HG03159 (cell line): Measurements from ENCODE around the gene HSD11B1.
"Not testable (repeated sequence)": the region's sequence is repeated elsewhere in the genome, so short reads cannot be mapped to it uniquely, and the experiment has no call there.

Experiments used
- ATAC-seq: cut with Tn5 transposase; IDR thresholded peaks from one replicate; pipeline ENCODE4 v1.9.1; 2021; ENCODE audit warnings: mild to moderate bottlenecking, moderate library complexity; ENCODE audit not compliant: unreplicated experiment

The HSD11B1 gene

GRCh38 chr1:209689477-209689876 lies 15.2 kb upstream of the HSD11B1 start:
- no peak for ATAC-seq

DNA sequence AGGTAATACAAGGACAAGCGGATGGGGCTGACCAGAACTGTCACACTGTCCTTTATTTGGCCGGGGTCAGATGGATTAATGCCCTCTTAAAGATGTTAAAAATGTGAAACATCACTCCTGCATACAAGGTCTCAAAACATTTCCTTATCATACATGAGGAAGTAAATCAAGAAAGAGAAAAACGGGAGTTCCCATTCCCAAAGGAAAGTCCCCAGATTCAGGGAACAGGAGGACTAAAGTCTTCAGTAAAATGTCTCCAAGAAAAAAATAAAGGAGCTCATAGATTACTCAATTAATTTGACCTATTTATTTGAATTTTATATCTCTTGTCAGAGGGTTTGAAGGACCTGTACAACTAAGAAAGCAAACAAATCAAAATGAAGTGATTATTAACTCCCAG lies 13.4 kb upstream of the HSD11B1 start:
- ATAC-seq: no peak

DNA sequence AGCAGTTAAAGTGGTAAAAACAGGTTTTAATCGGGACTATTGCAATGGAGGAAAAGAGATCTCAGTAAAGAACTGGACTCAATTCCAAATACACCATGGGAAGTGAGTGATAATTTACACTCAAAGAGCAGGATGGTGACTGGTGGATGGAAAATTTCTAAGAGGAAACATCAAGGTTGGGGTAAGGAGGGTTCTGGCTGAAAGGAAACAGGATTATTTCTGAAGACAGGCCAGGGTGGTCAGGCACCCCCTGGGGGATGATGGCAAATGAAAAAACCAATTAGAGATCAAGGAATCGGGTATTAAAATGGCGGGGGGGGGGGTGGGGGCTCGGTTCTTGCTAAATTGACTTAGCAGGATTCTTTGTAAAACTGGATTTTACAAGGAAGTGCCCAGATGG lies 12.3 kb upstream of the HSD11B1 start:
- ATAC-seq: no peak

GRCh38 chr1:209692745-209693504 lies 11.7 kb upstream of the HSD11B1 start:
- ATAC-seq: peak; percentile 75

GRCh38 chr1:209696673-209697072 lies 8.0 kb upstream of the HSD11B1 start:
- ATAC-seq: no peak

DNA sequence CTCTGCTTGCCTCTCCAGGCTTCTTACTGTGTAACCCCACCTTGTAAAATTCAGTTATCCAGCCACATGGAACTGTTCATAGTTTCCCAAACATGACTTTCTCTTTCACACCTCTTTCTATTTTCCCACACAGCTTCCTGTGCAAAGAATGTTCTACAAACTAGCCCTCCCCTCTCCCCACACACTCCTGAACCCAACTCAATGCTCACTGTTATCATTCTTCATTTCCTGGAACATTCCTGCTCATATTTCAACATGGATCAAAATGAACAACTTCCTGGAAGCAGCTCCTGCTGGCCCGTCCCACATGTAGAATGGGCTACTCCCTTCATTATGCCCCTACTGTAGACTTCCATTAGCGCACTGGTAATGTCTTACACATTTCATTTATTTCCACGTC lies 7.5 kb upstream of the HSD11B1 start:
- ATAC-seq: no peak

- ATAC-seq: not testable (repeated sequence)
Measured at GRCh38 chr1:209700686-209701085, 4.0 kb upstream of the HSD11B1 start.

DNA sequence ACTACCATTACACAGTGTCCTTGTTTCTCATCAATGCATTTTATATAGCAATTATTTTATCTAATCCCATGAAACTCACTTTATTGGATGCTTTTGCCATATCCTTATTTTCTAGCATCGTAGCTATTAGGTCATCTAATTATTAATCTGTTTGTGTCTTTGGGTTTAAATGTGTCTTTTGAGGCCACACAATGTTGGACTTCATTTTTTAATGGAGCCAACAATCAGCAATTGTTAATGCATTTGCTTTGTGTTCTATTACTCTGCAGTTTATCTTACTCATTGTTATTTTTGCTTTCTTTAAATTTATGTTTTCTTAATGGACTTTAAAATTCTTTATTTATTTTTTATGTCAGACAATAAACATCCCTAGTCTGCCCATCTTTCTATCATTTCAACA lies 1.8 kb upstream of the HSD11B1 start:
- no peak for ATAC-seq

- no peak for ATAC-seq
Measured at GRCh38 chr1:209703834-209704504, 677 bp upstream of the HSD11B1 start.

- ATAC-seq: no peak
Measured at GRCh38 chr1:209705033-209705598, 470 bp downstream of the HSD11B1 start.

GRCh38 chr1:209706622-209707021 lies 2.0 kb downstream of the HSD11B1 start:
- no peak for ATAC-seq

GRCh38 chr1:209707308-209707707 lies 2.7 kb downstream of the HSD11B1 start:
- ATAC-seq: no peak

GRCh38 chr1:209708297-209708696 lies 3.7 kb downstream of the HSD11B1 start:
- no peak for ATAC-seq

GRCh38 chr1:209710093-209710492 lies 5.4 kb downstream of the HSD11B1 start:
- ATAC-seq: no peak

DNA sequence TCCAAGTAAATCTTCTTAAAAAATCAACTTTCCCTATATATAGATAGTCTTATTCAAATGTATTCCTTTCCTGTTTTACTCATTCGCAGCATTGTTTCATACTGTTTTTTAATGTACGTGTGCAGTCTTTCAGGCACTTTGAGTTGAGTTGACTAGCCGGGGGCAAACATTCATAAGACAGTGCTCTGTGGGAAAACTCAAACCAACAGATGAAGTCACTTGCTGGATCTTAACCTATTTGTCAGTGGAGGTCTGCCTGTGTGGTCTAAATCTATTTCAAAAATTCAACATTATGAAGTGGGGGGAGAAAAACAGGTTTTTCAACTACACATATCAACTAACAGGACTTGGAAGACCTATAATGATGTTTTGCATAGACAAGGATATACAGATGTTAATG lies 6.2 kb downstream of the HSD11B1 start:
- no peak for ATAC-seq

DNA sequence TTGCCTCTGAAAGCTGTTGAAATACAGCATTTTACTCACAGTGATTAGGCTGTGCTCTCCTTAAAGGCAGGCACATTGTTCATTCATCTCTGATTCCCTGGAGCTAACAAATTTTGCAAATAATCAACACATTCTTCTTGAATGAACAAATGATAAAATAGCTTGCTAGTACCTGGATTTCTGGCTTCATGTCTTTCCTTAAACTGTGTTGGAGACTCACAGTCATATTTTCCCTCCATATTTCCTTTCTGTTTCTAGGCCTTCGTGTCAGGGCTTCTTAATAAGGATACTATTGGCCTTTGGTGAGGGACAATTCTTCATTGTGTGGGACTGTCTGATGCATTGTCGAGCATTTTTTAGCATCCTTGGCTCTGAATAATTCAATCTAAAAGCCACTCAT lies 9.7 kb downstream of the HSD11B1 start:
- no peak for ATAC-seq

DNA sequence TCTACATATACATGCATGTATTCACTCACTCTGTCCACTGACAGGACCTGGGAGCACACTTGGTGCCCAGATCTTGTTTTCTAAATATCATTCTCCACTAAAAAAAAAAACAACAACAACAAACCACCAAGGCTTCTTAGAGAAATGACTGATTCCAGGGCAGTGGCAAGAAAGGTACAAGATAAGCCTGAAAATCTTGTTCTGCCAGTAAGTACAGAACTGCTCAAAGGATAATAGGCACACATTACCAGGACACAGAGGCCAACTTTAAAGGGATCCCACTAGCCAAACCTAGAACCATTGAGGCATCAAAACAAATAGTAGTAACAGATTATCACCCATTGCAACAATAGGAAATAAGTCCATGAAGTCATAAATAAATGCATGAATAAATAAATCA lies 10.7 kb downstream of the HSD11B1 start:
- ATAC-seq: no peak

GRCh38 chr1:209717818-209718217 lies 13.2 kb downstream of the HSD11B1 start:
- no peak for ATAC-seq

DNA sequence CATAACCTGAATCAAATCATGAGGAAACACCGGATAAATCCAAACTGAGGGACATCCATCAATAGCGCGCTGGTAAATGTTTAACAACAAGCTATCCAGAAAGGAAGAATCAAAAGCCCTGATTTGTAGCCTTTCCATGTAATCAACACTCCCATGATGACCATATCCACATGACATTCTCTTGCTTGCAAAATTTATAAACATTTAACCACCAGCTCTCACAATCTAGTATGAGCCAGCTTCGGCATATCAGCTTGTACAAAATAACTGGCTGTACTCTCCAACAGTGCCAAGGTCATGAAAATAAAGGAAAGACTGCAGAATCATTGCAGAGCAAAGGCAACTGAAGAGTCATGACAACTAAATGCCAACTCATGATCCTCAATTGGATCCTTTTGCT lies 15.7 kb downstream of the HSD11B1 start:
- no peak for ATAC-seq

DNA sequence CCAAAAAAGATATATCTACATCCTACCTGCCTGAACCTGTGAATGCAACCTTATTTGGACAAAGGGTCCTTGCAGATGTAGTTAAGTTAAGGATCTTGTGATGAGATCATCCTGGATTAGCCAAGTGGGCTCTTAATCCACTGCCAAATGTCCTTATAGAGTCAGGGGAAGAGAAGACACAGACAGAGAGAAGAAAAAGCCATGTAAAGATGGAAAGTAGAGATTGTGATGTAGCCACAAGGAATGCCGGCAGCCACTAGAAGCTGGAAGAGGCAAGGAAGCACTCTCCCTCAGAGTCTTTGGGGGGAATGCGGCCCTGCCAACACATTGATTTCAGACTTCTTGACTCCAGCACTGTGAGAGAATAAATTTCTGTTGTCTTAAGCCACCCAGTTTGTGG lies 16.2 kb downstream of the HSD11B1 start:
- ATAC-seq: no peak

DNA sequence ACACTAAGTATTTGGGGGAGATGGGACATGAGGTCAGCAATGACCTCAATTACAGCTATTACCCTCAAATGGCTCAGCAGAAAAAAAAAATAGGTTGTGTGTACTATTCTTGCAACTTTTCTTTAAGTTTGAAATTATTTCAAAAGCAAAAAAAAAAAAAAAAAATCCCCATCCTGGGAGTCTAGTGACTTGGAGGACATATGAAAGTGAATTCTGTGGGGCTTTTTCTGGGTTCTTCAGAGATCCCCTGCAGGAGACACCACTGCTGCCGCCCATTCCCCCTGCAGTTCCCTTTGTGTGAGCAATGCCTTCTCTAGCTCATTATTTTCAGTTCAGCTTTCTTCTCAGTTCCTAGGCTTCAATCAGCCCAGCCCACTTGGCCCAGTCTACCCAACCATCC lies 16.7 kb downstream of the HSD11B1 start:
- no peak for ATAC-seq

- ATAC-seq: no peak
Measured at GRCh38 chr1:209723265-209723664, 18.6 kb downstream of the HSD11B1 start.
